Stimulated activated memory B cell treated with anti-CD40 and anti-IgM and Interleukin-4, amounts not matched to agents 10 μg/mL and 1 μg/mL and 100 μg/mL, for 72 hours (primary cell): Measurements from ENCODE around the gene IL1RAP.
"Not testable (repeated sequence)": the region's sequence is repeated elsewhere in the genome, so short reads cannot be mapped to it uniquely, and the experiment has no call there.

Experiments used
- ATAC-seq: fragments of 150-1000 bp; cut with Tn5 transposase; 2 replicates; pipeline ENCODE4 v1.10.0; 2021
- H3K27ac Mint-ChIP-seq: one replicate; pipeline ENCODE4 v1.8.0; 2022; ENCODE audit warnings: mild to moderate bottlenecking, mixed read lengths
- H3K27me3 Mint-ChIP-seq: one replicate; pipeline ENCODE4 v1.8.0; 2022; ENCODE audit warnings: mixed read lengths
- H3K36me3 Mint-ChIP-seq: one replicate; pipeline ENCODE4 v1.8.0; 2022; ENCODE audit warnings: mixed read lengths
- H3K4me1 Mint-ChIP-seq: one replicate; pipeline ENCODE4 v1.8.0; 2022; ENCODE audit warnings: mixed read lengths
- H3K4me3 Mint-ChIP-seq: one replicate; pipeline ENCODE4 v1.8.0; 2022; ENCODE audit warnings: mild to moderate bottlenecking, moderate library complexity, mixed read lengths
- H3K9me3 Mint-ChIP-seq: one replicate; pipeline ENCODE4 v1.8.0; 2022; ENCODE audit warnings: mixed read lengths

The IL1RAP gene, protein sequence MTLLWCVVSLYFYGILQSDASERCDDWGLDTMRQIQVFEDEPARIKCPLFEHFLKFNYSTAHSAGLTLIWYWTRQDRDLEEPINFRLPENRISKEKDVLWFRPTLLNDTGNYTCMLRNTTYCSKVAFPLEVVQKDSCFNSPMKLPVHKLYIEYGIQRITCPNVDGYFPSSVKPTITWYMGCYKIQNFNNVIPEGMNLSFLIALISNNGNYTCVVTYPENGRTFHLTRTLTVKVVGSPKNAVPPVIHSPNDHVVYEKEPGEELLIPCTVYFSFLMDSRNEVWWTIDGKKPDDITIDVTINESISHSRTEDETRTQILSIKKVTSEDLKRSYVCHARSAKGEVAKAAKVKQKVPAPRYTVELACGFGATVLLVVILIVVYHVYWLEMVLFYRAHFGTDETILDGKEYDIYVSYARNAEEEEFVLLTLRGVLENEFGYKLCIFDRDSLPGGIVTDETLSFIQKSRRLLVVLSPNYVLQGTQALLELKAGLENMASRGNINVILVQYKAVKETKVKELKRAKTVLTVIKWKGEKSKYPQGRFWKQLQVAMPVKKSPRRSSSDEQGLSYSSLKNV

DNA sequence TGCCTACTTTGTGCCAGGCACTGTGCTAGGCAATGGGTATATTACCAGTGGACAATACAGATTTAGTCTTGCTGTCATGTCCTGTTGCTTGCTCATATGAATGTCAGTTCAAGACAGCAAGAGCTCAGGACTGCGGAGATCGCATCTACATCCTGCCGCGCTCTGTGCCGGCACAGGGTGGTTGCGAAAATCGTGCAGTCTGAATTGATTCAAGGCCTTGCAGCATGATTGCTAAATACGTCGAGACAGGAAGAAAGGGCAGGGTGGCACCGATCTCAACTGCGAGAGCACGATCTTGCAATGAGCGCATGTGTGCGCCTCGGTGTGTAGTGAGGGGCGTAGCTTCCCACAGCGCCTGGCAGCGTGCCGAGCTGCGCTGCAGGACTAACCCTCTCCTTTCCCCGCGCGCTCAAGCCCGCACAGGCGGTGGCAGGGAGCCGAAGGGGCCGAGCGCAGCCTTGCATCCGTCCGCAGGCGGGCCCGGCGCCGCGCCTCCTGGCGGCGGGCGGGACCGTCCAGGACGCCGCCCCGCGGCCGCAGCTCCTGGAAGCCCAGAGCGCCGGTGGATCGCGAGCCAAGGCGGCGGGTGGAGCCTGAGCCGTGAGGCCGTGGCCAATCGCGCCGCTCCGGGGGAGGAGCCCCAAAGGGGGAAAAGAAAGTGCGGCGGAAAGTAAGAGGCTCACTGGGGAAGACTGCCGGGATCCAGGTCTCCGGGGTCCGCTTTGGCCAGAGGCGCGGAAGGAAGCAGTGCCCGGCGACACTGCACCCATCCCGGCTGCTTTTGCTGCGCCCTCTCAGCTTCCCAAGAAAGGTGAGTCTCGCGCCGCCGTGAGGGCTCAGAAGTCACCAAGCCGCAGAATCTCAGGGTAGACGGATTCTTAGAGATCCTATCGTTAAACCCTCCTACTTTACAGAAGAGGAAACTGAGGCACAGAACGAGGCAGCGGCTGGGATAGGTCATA, at the start of gene IL1RAP:
TSS of gene IL1RAP (plus strand) at position 677 of the 962 bp plus-strand sequence. CDS start 50,205 bp downstream, outside the sequence.
- Mint-ChIP-seq H3K4me3 (peak within 1 kb of the TSS; percentile 95), H3K36me3 (peaks cover 6% of the 10 kb centered on the region), H3K27ac (peak within 1 kb of the TSS; percentile 75), H3K9me3 (peaks cover 2% of the 10 kb centered on the region), H3K27me3 (no peaks in the 10 kb centered on the region), H3K4me1 (peaks cover 32% of the 10 kb centered on the region)
- peak; percentile 99 for ATAC-seq

DNA sequence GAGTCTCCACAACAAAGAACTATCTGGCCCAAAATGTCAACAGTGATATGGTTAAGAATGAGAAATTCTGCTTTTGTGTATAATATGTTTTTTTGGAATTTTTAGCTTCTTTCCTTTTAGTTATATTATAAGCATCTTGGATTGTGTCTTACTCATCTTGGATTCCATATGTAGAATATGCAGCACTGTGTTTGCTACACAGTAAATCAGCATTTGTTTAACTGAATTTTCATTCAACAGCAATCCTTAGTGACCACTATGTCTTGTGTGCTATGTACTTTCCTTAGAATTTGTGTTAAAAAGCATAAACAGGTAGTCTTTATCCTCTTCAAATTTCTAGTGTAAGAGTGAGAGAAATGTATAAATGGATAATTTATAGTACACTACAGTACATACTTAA, 46.0 kb upstream of the IL1RAP start:
- Mint-ChIP-seq H3K27me3 (peaks cover 8% of the 10 kb centered on the region), H3K27ac (no peak overlapping the region), H3K4me1 (no peaks in the 10 kb centered on the region), H3K9me3 (peaks cover 13% of the 10 kb centered on the region), H3K4me3 (no peak overlapping the region), H3K36me3 (no peaks in the 10 kb centered on the region)
- ATAC-seq, result no peak

DNA sequence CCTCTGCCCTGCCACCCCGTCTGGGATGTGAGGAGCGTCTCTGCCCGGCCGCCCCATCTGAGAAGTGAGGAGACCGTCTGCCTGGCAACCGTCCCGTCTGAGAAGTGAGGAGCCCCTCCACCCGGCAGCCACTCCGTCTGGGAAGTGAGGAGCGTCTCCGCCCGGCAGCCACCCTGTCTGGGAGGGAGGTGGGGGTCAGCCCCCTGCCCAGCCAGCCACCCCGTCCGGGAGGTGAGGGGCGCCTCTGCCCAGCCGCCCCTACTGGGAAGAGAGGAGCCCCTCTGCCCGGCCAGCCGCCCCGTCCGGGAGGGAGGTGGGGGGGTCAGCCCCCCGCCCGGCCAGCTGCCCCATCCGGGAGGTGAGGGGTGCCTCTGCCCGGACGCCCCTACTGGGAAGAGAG, 40.6 kb upstream of the IL1RAP start:
- H3K4me1 Mint-ChIP-seq, H3K4me3 Mint-ChIP-seq, ATAC-seq, H3K36me3 Mint-ChIP-seq, H3K27ac Mint-ChIP-seq: not testable (repeated sequence)
- Mint-ChIP-seq H3K27me3 (peaks cover 10% of the 10 kb centered on the region), H3K9me3 (peaks cover 13% of the 10 kb centered on the region)

DNA sequence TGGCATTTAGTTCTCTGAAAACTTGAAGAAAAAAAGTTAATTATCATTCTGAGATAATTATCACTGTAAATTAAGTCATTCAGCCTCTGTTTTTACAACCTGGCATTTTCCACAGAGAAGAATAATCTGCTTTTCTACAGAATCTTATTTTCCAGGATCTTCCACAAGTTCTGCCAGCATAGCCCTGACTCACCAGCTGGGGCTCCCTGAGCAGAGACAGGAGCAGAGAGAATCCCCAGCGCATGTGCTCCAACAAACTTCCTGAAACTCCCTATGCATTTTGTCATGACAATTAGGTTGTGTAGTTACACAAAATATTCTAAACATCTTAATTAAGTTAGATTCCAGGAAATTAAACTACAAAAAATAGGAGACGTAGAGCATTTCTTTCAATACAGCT, 32.1 kb upstream of the IL1RAP start:
- Mint-ChIP-seq H3K4me3 (no peak overlapping the region), H3K36me3 (no peaks in the 10 kb centered on the region), H3K27ac (no peak overlapping the region), H3K4me1 (no peaks in the 10 kb centered on the region), H3K27me3 (peaks cover 9% of the 10 kb centered on the region), H3K9me3 (no peaks in the 10 kb centered on the region)
- no peak for ATAC-seq

DNA sequence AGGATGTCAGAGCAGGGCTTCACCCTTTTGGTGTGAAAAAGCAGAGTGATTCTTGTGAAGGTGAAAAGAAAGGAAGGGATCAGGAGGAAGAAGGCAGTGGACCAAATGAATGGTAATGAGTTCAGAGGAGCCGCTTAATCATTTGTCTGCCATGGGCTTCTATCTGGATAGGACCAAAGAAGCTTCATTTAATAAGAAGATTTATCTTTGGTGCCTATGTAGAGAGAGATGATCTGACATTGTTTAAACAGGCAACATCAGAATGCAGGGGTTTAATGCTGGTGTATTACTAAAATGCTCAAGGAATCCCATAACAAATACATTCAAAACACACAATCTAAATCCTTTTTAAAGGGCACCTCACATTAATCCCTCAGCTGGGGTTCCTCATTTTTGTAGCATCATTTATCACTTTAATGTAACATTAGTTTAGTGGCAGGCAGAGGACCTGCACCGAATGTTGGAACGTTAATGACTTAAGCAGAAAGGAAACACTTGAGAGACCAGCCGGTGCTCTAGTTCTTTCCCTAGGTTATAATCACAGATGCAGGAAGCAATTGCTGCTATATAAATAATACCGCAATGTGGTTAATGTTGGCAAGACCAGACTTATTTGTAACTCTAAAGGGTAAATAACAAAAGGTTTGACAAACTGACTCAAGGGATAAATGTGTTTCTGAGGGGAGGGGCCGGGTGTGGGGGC, 27.9 kb upstream of the IL1RAP start:
- no peak for ATAC-seq
- no peak overlapping the region for H3K27ac Mint-ChIP-seq
- H3K9me3 Mint-ChIP-seq, result no peaks in the 10 kb centered on the region
- no peak overlapping the region for H3K4me3 Mint-ChIP-seq
- peaks cover 35% of the 10 kb centered on the region for H3K27me3 Mint-ChIP-seq
- no peaks in the 10 kb centered on the region for H3K36me3 Mint-ChIP-seq
- no peaks in the 10 kb centered on the region for H3K4me1 Mint-ChIP-seq

DNA sequence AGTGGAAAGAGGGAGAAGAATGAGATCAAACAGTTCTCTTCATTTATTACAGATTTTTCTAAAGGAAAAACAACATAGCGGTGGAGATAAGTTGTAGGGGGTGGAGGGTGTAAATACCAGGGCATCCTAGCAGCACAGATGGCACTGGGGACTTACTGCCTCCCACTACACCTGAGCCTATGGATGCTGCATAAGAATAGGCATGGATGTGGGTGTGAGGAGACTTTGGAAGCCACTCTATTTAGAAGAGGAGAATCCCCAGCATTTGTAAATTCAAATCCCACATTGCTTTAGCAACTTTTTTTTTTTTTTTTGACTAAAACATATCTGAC, 27.4 kb upstream of the IL1RAP start:
- no peaks in the 10 kb centered on the region for H3K9me3 Mint-ChIP-seq
- no peak overlapping the region for H3K4me3 Mint-ChIP-seq
- no peaks in the 10 kb centered on the region for H3K36me3 Mint-ChIP-seq
- H3K27ac Mint-ChIP-seq, result no peak overlapping the region
- H3K27me3 Mint-ChIP-seq, result peaks cover 40% of the 10 kb centered on the region
- H3K4me1 Mint-ChIP-seq, result peaks cover 5% of the 10 kb centered on the region
- no peak for ATAC-seq

DNA sequence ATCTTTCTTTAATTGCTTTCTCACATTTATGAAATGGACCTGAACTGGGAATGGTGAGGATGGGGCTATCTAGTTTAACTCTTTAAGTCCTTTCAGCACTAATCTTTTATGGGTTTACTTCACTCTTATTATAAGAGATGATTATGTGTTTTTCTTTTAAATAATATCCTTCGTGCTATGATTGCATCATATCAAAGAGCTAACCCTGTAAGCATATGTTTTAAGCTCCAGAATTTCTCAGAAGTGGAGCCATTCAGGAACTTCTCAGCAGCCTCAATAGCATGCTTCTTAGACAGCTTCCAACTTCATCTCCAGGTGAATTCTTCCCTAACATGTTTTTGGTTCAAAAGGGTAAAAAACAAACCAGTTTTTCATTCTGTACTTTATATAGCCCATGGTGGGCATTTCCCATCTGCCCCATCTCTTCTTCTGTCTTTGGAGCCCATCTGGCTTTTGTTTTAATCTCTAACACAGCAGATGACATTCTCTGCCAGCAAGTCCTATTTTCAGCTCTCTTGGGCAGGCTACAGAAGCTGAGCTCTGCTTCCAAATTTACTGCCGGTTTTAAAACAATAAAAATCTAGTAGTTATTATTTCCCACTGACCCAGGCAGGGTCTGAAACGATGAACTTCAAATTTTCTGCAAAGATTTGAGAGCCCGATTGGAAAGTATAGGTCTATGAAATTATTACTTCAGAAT, 26.8 kb upstream of the IL1RAP start:
- Mint-ChIP-seq H3K27me3 (peaks cover 42% of the 10 kb centered on the region), H3K9me3 (no peaks in the 10 kb centered on the region), H3K4me1 (peaks cover 8% of the 10 kb centered on the region), H3K27ac (no peak overlapping the region), H3K36me3 (no peaks in the 10 kb centered on the region), H3K4me3 (no peak overlapping the region)
- no peak for ATAC-seq

DNA sequence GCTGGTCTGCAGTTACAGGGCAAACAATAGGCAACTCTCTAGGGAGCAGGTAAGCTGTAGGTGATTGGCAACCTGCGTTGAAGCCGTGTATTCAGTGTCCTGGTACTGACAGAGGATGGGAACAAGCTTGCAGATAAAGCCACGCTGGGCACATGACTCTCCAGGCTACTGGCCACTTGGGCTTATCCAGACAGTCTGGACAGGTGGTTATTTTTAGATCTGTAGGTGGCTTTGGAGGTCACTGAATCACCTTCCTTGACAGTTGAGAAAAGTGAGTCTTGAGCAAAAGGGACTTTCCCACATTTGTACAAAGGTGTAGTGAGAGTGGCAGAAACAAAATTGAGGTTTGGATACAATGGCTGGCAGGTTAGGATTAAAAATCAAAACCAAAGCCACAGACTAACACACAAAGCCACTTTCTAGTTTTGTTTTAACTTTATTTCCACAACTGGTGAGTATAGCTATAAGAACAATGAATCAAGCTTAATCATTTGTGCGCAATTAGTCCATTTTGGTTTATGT, 22.3 kb upstream of the IL1RAP start:
- no peak for ATAC-seq
- H3K27ac Mint-ChIP-seq, result no peak overlapping the region
- H3K36me3 Mint-ChIP-seq, result no peaks in the 10 kb centered on the region
- H3K9me3 Mint-ChIP-seq, result no peaks in the 10 kb centered on the region
- H3K4me1 Mint-ChIP-seq, result peaks cover 16% of the 10 kb centered on the region
- H3K27me3 Mint-ChIP-seq, result peaks cover 43% of the 10 kb centered on the region
- H3K4me3 Mint-ChIP-seq, result no peak overlapping the region

DNA sequence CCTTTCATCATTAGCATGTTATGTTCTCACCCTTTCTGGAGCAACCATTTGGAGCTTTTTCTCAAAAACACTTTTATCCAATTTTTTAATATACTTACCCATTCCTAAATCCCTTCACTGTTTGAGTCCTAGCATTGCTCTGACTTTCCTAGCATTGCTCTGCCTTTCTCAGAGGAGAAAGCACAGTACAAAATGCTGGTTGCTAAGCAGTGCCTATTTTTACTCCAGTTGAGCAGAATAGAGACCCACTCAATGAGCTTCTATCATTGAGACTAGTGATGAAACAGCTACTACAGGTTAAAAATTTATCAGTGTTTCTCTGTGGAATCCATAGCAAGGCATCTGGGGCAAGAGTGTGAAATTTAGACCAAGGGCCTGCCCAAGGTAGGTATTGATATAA, 21.8 kb upstream of the IL1RAP start:
- H3K9me3 Mint-ChIP-seq, result no peaks in the 10 kb centered on the region
- H3K4me1 Mint-ChIP-seq, result peaks cover 16% of the 10 kb centered on the region
- H3K4me3 Mint-ChIP-seq, result no peak overlapping the region
- no peak overlapping the region for H3K27ac Mint-ChIP-seq
- no peak for ATAC-seq
- H3K36me3 Mint-ChIP-seq, result no peaks in the 10 kb centered on the region
- H3K27me3 Mint-ChIP-seq, result peaks cover 43% of the 10 kb centered on the region

DNA sequence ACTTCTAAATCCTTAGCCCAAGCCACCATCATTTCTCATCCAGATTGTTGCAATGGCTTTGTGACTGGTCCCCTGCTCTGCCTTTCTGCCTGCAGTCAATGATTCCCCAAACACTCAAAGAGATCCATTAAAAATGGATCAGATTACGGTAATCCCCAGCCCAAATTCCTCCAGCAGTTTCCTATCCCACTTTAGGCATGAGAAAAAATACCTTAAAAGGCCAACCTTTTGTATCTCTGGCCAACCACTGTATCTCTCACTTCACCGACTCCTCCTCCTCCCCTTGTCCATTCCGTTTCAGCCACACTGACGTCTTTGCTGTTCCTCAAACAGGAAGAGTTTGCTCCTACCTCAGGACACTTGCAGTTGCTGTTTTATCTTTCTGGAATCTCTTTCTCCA, 20.9 kb upstream of the IL1RAP start:
- H3K36me3 Mint-ChIP-seq, result no peaks in the 10 kb centered on the region
- H3K27ac Mint-ChIP-seq, result no peak overlapping the region
- no peaks in the 10 kb centered on the region for H3K9me3 Mint-ChIP-seq
- peaks cover 41% of the 10 kb centered on the region for H3K27me3 Mint-ChIP-seq
- no peak for ATAC-seq
- peaks cover 16% of the 10 kb centered on the region for H3K4me1 Mint-ChIP-seq
- no peak overlapping the region for H3K4me3 Mint-ChIP-seq

DNA sequence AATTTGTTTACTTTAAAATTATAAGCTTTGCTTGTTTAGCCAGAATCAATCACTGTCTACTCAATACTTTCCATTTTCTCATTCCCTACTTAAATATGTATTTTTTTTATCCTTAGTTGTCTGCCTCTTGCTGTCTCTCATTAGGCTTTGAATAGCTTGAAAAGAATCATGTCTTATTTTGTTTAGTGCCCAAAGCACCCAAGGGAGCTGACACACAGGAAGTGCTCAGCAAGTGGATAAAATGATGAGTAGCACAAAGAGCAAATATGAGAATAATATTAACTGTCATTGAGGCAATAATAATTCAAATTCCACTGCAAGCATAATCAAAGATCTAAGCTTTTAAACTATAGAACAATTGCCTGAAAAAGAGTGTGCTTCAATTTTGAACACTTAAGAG, 19.0 kb upstream of the IL1RAP start:
- peaks cover 32% of the 10 kb centered on the region for H3K27me3 Mint-ChIP-seq
- H3K4me1 Mint-ChIP-seq, result peaks cover 16% of the 10 kb centered on the region
- no peaks in the 10 kb centered on the region for H3K9me3 Mint-ChIP-seq
- H3K36me3 Mint-ChIP-seq, result no peaks in the 10 kb centered on the region
- no peak overlapping the region for H3K4me3 Mint-ChIP-seq
- H3K27ac Mint-ChIP-seq, result no peak overlapping the region
- no peak for ATAC-seq

DNA sequence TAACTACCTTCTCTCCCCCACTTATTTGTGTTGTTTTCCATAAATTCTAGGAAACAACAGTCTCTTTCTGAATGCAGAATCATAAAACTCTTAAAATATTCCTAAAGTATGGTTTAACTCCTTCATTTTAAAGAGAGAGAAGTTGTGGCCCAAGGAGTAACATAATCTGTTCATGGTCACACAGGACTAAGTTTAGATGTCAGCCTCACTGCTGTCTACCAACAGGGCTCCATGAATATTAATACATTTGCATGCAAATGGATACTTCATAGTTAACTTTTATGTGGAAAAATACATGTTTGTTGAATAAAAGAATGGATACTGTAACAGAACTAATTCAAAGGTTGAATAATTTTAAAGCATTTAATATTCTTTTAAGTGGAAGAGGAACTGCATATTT, 18.5 kb upstream of the IL1RAP start:
- no peaks in the 10 kb centered on the region for H3K9me3 Mint-ChIP-seq
- ATAC-seq, result no peak
- H3K27ac Mint-ChIP-seq, result no peak overlapping the region
- H3K4me1 Mint-ChIP-seq, result peaks cover 16% of the 10 kb centered on the region
- no peaks in the 10 kb centered on the region for H3K36me3 Mint-ChIP-seq
- H3K4me3 Mint-ChIP-seq, result no peak overlapping the region
- H3K27me3 Mint-ChIP-seq, result peaks cover 32% of the 10 kb centered on the region

DNA sequence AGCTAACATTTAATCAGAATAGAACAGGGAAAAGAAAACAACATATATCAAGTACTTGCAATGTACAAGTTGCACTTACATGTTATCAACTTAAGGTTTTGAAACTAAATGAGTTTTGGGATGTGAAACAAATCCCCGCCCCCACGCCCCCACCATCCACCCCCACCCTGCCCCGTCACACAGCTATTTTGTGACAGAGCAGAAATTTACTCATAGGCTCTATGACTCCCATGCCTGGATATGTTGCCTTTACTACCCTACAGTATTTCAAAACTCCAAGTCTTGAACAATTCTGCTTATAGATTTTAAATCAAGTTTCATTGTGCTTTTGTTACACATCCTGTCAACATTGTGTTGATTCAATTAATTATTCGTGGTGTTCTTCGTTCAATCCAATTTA, 18.1 kb upstream of the IL1RAP start:
- peaks cover 32% of the 10 kb centered on the region for H3K27me3 Mint-ChIP-seq
- no peaks in the 10 kb centered on the region for H3K36me3 Mint-ChIP-seq
- ATAC-seq, result peak; percentile 55
- no peak overlapping the region for H3K27ac Mint-ChIP-seq
- no peaks in the 10 kb centered on the region for H3K9me3 Mint-ChIP-seq
- H3K4me1 Mint-ChIP-seq, result peaks cover 16% of the 10 kb centered on the region
- no peak overlapping the region for H3K4me3 Mint-ChIP-seq

DNA sequence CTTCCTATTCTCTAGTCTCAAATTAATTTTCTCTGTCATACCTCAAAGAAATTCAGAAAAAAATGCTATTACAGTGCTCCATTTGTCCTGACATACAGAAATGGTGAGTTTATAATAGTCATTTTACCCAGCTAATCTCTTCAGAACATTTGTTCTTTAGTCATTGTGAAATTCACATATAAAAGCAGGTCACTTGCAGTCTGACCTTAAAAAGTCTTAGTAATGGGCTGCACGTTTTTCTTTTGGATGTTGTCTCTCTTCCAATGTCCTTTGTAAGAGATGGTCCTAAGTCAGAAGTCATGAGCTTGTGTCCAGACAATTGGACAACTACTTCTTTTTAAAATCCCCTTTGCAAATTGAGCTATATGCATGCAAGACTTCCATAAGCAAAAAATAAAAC, 17.0 kb upstream of the IL1RAP start:
- Mint-ChIP-seq H3K27me3 (peaks cover 33% of the 10 kb centered on the region), H3K36me3 (no peaks in the 10 kb centered on the region), H3K4me1 (peaks cover 8% of the 10 kb centered on the region), H3K4me3 (no peak overlapping the region), H3K27ac (no peak overlapping the region), H3K9me3 (no peaks in the 10 kb centered on the region)
- no peak for ATAC-seq
